HL-60/S4 (cell line): Measurements from ENCODE around the gene CDHR5.

Experiments
- in situ Hi-C: fragments of 300-500 bp; cut with MboI; formaldehyde crosslinking; loops from 2 replicates; pipeline ENCODE4 v1.14.3; 2022; ENCODE audit warnings: low sequenced_read_pairs

CDHR5 gene

DNA sequence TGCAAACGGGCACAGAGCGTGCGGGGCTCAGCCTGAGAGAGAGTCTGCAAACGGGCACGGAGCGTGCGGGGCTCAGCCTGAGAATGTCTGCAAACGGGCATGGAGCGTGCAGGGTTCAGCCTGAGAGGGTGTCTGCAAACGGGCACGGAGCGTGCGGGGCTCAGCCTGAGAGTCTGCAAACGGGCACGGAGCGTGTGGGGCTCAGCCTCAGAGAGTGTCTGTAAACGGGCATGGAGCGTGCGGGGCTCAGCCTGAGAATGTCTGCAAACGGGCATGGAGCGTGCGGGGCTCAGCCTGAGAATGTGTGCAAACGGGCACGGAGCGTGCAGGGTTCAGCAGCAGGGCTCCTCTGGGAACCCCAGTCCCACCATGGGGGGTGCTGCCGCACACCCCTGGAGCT, 35.0 kb downstream of the CDHR5 start:
- in situ Hi-C loops, result no loop called here

- in situ Hi-C loops, result no loop called here
Observed at GRCh38 chr11:587978-588380, 36.8 kb downstream of the CDHR5 start.

- in situ Hi-C loops, result no loop called here
Observed at GRCh38 chr11:587546-587945, 37.2 kb downstream of the CDHR5 start.

GRCh38 chr11:586376-587316, 38.1 kb downstream of the CDHR5 start:
- in situ Hi-C loops, result no loop called here

GRCh38 chr11:584287-584686, 40.5 kb downstream of the CDHR5 start:
- in situ Hi-C loops, result no loop called here

GRCh38 chr11:581752-582151, 43.0 kb downstream of the CDHR5 start:
- in situ Hi-C loops, result no loop called here

DNA sequence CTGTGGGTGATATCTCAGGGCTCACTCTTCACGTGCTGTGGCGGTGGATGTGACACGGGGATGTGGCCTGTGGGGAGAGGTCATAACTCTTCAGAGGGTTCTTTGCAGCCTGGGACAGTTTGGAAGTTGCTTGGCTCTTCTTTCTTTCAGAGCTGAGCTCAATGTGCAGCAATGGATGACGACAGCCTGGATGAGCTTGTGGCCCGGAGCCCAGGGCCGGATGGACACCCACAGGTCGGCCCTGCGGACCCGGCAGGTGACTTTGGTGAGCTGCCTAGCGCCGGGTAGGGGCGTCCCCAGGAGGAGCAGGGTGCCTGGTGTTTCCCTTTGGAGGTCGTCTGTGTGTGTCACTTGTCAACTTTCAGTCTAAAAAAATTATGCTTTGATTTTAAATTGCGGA, 43.4 kb downstream of the CDHR5 start:
- in situ Hi-C loops, result no loop called here

GRCh38 chr11:579830-580601, 44.7 kb downstream of the CDHR5 start:
- in situ Hi-C loops, result no loop called here

GRCh38 chr11:578276-579035, 46.3 kb downstream of the CDHR5 start:
- in situ Hi-C loops, result no loop called here

GRCh38 chr11:577611-577894, 47.2 kb downstream of the CDHR5 start:
- in situ Hi-C loops, result no loop called here

GRCh38 chr11:576811-577610, 47.7 kb downstream of the CDHR5 start:
- in situ Hi-C loops, result no loop called here

DNA sequence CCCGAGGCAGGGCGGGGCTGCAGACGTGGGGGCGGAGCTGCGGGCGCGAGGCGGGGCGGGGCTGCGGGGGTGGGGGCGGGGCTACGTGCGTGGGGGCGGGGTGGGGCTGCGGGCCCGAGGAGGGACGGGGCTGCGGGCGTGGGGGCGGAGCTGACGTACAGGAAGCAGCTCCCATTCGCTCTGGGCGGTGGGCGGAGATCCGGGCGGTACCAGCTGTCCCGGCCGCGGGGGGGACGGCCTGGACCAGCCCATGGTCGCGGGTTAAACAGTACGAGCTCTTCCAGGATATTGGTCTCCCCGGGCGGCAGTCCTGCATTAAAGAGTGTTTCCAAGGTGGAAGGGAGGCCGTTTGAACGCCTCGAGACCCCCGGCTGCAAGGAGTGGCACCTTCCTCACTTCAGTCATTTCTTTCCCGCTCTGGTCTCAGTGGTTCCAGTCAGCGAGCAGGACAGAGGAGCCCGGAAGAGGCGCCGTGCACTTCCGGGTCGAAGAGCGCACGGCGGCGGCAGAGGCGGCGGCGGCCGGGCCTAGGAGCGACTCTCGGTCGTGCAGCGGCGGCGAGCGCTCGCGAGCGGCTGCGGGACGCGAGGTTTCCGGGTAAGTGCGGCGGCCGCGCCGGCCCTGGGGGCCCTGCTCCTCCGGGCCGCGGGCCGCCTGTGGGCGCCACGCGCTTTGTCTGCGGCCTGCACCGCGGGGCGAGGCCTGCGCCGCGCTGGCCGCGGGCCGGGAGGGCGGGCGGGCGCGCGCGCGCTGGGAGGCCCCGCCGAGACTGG, 48.6 kb downstream of the CDHR5 start, which contains the start of gene PHRF1:
Gene PHRF1 (plus strand): TSS at position 475 of the 773 bp plus-strand sequence. CDS start 5,043 bp downstream, outside the sequence.
- in situ Hi-C loops, result no loop called here

GRCh38 chr11:575313-575995, 49.3 kb downstream of the CDHR5 start:
- in situ Hi-C loops, result no loop called here

DNA sequence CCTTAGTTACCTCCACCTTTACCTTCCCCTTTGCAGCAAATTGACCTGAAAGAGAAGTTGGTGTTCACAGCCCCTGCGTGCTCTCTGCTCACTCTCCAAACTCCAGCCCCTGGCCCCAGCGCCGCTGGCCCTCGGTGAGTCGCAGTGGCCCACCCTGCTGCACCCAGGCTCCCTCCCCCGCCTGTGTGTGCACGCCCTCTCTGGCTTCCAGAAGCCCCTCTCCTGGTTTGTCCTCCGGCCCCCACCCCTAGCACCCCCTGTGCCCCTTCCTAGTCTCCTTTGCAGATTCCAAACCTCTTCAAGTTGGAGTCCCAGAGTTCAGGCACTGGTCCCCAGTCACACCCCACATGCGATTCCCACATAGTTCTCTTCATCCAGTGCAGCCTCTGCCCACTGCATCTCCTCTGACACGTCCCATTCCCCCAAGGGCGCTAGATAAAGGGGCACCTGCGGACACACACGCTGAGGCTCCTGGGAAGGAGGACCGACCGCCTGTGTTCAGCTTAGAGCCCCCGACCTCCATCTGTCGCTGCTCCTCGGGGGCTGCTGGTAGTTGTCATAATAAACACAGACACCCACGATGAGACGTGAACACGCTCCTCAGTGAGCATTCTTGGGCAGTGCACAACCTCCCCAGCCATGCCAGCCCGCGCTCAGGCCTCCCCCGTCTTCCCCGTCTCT, 50.0 kb downstream of the CDHR5 start:
- in situ Hi-C loops, result loop anchor here (25.0 kb wide), 1 partner anchor 138 kb away; the partner anchor contains the start of gene EPS8L2

GRCh38 chr11:574031-574570, 50.7 kb downstream of the CDHR5 start:
- in situ Hi-C loops, result loop anchor here (25.0 kb wide), 1 partner anchor 138 kb away; the partner anchor contains the start of gene EPS8L2

- in situ Hi-C loops, result loop anchor here (25.0 kb wide), 1 partner anchor 139 kb away; the partner anchor contains the start of gene EPS8L2
Observed at GRCh38 chr11:573146-573759, 51.5 kb downstream of the CDHR5 start.

GRCh38 chr11:571802-572185, 53.0 kb downstream of the CDHR5 start:
- in situ Hi-C loops, result loop anchor here (25.0 kb wide), 1 partner anchor 141 kb away; the partner anchor contains the start of gene EPS8L2
